ENCODE results near the gene LPCAT1.
"Not testable (repeated sequence)": the region's sequence is repeated elsewhere in the genome, so short reads cannot be mapped to it uniquely, and the experiment has no call there.

The LPCAT1 gene

DNA sequence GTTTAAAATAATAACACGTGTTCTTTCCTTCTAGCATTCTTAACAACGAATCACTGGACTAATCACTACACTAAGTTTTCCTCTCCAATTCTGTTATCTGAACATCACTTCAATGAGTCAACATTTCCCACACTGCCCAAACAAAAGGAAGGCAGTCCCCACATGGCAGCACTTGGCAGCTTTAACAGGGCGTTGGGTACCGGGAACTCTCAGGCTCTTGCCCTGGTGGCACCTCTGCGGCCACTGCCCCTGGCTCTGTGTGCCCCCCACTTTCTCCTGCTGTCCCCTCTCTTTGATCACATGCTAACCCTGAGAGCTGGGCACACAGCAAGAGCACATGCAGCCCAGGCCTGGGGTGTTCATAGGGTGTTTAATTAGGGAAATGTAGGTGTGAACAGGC, 94.3 kb downstream of the LPCAT1 start:
- in situ Hi-C loops (cut with MboI; ENCODE audit: low pct_unique_long_range_greater_than_20kb, low sequenced_read_pairs, unreplicated experiment): no loop called here
- DNase-seq (ENCODE audit: low spot score): no peak
- TF ChIP-seq, protein P1, sequence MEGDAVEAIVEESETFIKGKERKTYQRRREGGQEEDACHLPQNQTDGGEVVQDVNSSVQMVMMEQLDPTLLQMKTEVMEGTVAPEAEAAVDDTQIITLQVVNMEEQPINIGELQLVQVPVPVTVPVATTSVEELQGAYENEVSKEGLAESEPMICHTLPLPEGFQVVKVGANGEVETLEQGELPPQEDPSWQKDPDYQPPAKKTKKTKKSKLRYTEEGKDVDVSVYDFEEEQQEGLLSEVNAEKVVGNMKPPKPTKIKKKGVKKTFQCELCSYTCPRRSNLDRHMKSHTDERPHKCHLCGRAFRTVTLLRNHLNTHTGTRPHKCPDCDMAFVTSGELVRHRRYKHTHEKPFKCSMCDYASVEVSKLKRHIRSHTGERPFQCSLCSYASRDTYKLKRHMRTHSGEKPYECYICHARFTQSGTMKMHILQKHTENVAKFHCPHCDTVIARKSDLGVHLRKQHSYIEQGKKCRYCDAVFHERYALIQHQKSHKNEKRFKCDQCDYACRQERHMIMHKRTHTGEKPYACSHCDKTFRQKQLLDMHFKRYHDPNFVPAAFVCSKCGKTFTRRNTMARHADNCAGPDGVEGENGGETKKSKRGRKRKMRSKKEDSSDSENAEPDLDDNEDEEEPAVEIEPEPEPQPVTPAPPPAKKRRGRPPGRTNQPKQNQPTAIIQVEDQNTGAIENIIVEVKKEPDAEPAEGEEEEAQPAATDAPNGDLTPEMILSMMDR (IDR thresholded peaks at IDR 0.05; ENCODE audit: extremely low read depth, insufficient read depth, missing control alignments): no peak

DNA sequence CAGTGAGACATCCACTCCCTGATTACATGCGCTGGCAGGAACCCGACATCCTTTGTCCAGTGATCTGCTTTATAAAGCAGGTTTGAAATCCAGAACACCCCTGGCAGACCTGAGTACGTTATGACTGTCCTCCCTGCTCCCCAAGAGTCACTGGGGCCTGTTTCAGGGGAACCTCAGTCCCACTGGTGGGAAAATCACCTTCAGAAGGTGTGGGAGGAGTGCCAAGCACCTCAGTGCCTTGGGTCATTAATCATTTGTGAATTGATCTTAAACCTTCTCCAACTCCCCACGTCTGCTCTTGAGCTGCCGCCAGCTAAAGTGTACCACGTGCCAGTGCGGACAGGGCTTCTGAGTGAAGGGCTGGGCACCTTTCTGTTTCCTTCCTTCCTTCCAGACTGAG, 94.7 kb downstream of the LPCAT1 start:
- TF ChIP-seq, protein P1 (IDR thresholded peaks at IDR 0.05; ENCODE audit: extremely low read depth, insufficient read depth, missing control alignments): no peak
- in situ Hi-C loops (cut with MboI; ENCODE audit: low pct_unique_long_range_greater_than_20kb, low sequenced_read_pairs, unreplicated experiment): no loop called here
- DNase-seq (ENCODE audit: low spot score): no peak

- in situ Hi-C loops (cut with MboI; ENCODE audit: low pct_unique_long_range_greater_than_20kb, low sequenced_read_pairs, unreplicated experiment): no loop called here
- TF ChIP-seq, protein P1 (IDR thresholded peaks at IDR 0.05; ENCODE audit: extremely low read depth, insufficient read depth, missing control alignments): no peak
- DNase-seq (ENCODE audit: low spot score): no peak
Measured at GRCh38 chr5:1428107-1428506, 95.7 kb downstream of the LPCAT1 start.

DNA sequence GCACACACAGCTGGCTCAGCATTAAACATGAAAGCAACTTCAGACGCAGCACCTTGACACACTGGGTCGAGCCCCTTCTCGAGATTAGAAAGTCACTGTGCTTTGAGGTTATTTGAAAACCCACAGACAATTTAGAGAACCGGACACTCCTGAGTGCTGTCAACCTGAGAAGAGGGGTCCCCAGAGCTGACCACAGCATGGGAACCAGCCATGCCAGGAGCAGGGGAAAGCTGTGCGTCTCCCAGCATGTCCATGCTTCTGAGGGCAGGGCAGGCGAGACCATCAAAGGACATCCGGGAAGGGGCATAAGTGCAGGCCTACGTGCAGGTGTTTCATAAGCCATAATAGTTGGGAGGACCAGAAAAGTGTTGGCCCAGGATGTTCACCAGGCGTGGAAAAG, 99.0 kb downstream of the LPCAT1 start:
- in situ Hi-C loops (cut with MboI; ENCODE audit: low pct_unique_long_range_greater_than_20kb, low sequenced_read_pairs, unreplicated experiment): no loop called here
- DNase-seq (ENCODE audit: low spot score): no peak
- TF ChIP-seq, protein P1 (IDR thresholded peaks at IDR 0.05; ENCODE audit: extremely low read depth, insufficient read depth, missing control alignments): no peak

DNA sequence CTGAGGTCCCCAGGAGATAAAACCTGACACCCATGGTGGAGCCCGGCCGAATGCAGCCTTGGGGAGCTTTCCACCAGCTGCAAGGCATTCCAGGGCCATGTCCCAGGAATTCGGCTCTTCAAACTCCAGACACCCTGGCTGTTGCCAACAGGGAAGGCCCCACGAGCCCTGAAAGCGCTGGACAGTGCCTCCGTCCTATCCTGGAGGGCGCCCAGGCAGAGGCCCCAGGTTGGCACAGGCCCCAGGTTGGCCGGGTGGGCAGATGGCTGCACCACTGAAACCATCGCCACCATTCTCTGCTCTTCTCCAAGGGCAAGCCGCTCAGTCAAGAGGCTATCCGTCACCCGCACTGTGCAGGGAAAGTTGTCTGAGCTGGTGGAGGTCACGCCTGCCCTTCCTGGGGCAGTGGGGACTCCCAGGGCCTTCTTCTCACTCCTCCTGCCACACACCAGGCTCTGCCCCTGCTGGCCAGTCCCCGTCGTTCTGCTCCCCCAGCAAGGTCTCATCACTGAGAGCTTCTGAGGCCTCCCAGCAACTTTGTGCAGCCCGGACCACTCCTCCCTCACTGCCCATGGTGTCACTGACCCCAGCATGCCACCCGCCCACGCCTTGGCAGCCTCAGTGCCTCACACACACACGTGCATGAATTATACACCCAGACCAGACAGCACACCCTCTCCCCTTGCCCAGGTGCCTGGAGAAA, 99.7 kb downstream of the LPCAT1 start:
- DNase-seq (ENCODE audit: low spot score): no peak
- TF ChIP-seq, protein P1 (IDR thresholded peaks at IDR 0.05; ENCODE audit: extremely low read depth, insufficient read depth, missing control alignments): no peak
- in situ Hi-C loops (cut with MboI; ENCODE audit: low pct_unique_long_range_greater_than_20kb, low sequenced_read_pairs, unreplicated experiment): no loop called here

DNA sequence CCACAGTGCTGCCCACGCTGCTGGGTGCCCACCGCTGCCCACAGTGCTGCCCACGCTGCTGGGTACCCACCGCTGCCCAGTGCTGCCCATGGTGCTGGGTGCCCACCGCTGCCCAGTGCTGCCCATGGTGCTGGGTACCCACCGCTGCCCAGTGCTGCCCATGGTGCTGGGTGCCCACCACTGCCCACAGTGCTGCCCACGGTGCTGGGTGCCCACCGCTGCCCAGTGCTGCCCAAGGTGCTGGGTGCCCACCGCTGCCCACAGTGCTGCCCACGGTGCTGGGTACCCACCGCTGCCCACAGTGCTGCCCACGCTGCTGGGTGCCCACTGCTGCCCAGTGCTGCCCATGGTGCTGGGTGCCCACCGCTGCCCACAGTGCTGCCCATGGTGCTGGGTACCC, 101.2 kb downstream of the LPCAT1 start:
- in situ Hi-C loops (cut with MboI; ENCODE audit: low pct_unique_long_range_greater_than_20kb, low sequenced_read_pairs, unreplicated experiment); DNase-seq (ENCODE audit: low spot score): not testable (repeated sequence)

- in situ Hi-C loops (cut with MboI; ENCODE audit: low pct_unique_long_range_greater_than_20kb, low sequenced_read_pairs, unreplicated experiment): no loop called here
Measured at GRCh38 chr5:1421521-1422341, 102.0 kb downstream of the LPCAT1 start.

More at GRCh38 chr5:1421521-1422341, 102.0 kb downstream of the LPCAT1 start:
- TF ChIP-seq, protein P1 (IDR thresholded peaks at IDR 0.05; ENCODE audit: extremely low read depth, insufficient read depth, missing control alignments): no peak
- no peak for DNase-seq (ENCODE audit: low spot score)
